HG02571 (cell line): ENCODE results near the gene CUTC.
A peak's percentile ranks its signal among the peaks of the same experiment; 100 is the strongest.
"Not testable (repeated sequence)": the region's sequence is repeated elsewhere in the genome, so short reads cannot be mapped to it uniquely, and the experiment has no call there.

Experiments
- ATAC-seq: cut with Tn5 transposase; IDR thresholded peaks from one replicate; pipeline ENCODE4 v1.9.1; 2021; ENCODE audit warnings: mild to moderate bottlenecking, moderate library complexity; ENCODE audit not compliant: unreplicated experiment

CUTC gene, protein sequence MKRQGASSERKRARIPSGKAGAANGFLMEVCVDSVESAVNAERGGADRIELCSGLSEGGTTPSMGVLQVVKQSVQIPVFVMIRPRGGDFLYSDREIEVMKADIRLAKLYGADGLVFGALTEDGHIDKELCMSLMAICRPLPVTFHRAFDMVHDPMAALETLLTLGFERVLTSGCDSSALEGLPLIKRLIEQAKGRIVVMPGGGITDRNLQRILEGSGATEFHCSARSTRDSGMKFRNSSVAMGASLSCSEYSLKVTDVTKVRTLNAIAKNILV

GRCh38 chr10:99732033-99732842 is at the start of gene CUTC, which contains the start of gene COX15:
CUTC (plus strand) TSS chr10:99732234; CDS start chr10:99732349, 115 bp downstream.
COX15 (minus strand) TSS chr10:99732127; CDS start chr10:99732049, 78 bp downstream.
- ATAC-seq = peak; percentile 91

- ATAC-seq = no peak
Measured at GRCh38 chr10:99682752-99683151, 49.3 kb upstream of the CUTC start.

DNA sequence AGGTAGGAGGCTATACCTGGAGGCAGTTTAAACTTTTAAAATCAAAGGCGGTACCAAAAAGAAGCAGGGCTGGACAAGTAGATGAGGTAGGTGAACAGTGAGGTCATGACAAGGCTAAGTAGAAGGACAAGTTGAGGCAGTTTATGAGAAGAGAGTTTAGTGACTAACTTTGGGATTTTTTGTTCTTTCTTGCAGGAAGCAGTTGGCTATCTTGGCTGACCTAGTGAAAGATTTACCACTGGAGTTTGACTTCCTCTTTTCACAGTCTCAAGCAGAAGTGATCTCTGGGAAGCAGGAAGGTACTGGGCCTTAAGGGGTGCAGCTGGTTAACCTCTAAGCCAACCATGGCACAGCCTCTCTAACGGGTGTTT is 46.5 kb upstream of the CUTC start:
- no peak for ATAC-seq

DNA sequence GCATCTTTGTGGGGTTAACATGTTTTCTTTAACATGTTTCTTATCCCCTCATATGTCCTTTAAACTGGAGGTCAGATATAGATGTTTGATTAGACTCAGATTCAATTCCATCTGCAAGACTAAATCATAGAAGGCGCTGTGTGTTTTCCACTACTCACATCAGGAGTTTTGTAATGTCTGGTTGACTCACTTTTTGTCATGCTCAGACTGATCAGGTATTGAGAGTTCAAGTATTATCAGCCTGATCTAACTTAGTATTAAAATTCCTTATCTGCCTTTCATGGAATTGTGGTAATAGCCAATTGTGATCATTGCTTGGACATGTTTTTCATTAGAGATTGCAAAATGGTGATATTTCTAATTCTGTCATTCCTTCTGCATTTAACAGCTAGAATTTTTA is 42.6 kb upstream of the CUTC start:
- no peak for ATAC-seq

- ATAC-seq = no peak
Measured at GRCh38 chr10:99693933-99694583, 38.0 kb upstream of the CUTC start.

DNA sequence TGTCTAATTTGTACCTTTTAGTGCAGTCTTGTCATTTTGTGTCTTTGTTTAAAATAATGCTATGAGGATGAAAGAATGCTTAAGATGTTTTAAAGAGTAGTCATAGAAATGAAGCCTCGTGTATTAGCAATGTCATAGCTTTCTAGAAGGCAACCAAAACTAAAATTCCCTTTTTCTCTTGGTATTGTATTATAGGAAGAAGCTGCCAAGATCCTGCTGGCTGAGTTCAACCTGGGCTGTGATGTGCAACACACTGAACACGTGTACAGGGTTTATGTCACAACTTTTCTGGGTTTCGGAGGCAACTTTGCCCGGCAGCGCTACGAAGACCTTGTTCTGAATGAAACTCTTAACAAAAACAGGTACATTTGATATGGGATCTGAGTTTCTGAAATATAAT is 36.3 kb upstream of the CUTC start:
- ATAC-seq = no peak

GRCh38 chr10:99698504-99699080 is 33.4 kb upstream of the CUTC start:
- no peak for ATAC-seq

- no peak for ATAC-seq
Measured at GRCh38 chr10:99700649-99701048, 31.4 kb upstream of the CUTC start.

- no peak for ATAC-seq
Measured at GRCh38 chr10:99708428-99709012, 23.5 kb upstream of the CUTC start.

GRCh38 chr10:99709480-99710229 is 22.4 kb upstream of the CUTC start:
- peak; percentile 66 for ATAC-seq

GRCh38 chr10:99711129-99711719 is 20.8 kb upstream of the CUTC start:
- ATAC-seq = no peak

DNA sequence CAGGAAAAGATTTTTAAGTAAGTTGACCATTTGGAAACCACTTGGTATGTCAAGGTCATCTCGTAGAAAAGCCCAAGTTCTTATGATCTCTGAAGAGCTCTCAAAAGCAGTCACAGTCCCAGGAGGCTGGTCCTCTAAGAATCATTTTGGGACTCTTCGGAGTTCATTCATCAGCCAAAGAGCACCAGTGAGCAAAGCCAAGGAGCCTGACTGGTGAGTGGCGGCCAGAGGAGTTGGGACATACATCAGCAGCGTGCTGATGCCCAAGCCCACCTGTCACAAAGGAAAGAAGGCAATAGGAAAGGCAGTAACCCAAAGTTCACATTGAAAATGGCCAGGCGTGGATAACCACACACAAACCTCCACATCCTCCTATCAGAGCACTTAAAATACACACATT is 17.6 kb upstream of the CUTC start:
- no peak for ATAC-seq

- ATAC-seq = no peak
Measured at GRCh38 chr10:99720387-99720786, 11.6 kb upstream of the CUTC start.

DNA sequence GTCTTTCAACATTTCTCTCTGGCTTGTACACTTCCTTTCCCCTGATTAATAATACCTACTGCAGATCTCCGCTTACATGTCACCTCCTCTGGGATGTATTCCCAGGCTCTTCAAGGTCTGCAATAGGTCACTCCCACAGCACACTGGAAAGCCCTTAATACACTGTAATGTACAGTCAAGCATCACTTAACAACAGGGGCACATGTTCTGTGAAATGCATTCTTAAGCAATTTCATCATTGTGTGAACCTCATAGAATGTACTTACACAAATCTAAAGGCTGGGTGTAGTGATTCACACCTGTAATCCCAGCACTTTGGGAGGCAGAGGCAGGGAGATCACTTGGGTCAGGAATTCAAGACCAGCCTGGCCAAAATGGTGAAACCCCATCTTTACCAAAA is 2.0 kb upstream of the CUTC start:
- ATAC-seq = no peak

DNA sequence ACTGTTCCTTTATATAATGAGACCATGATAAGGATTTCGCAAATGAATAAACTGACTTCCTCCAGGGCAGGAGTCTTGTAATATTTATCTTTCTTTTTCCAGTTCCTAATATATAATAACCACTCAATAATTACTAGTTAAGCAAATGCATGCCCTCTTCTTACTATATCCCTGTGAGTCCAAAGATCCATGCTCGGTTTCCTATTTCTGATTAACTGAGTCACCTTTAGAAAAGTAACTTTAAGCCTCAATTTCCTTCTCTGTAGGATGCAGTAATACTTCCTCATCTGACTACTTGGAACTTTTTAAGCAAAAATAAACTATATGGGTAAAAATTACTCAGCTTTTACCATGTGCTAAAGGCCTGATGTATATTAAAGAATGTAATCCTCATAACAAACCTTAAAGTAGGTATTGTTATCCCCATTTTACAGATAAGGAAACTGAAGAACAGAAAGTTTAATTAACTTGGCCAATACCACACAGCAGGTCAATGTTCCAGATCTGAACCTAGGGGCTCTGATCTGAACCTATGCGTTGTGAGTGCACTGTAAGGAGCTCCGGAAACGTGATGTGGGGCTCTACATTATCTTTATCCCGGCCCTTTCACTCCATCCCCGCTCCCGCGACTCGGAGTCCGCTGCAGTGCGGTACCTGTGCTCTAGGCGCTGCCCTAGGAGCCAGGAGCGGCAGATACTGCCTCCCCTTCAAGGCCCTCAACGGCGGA is 565 bp upstream of the CUTC start:
- ATAC-seq = peak; percentile 23

GRCh38 chr10:99733366-99733765 is 1.3 kb downstream of the CUTC start:
- no peak for ATAC-seq

GRCh38 chr10:99734111-99734510 is 2.1 kb downstream of the CUTC start:
- ATAC-seq = not testable (repeated sequence)

GRCh38 chr10:99740260-99740659 is 8.2 kb downstream of the CUTC start:
- ATAC-seq = no peak

DNA sequence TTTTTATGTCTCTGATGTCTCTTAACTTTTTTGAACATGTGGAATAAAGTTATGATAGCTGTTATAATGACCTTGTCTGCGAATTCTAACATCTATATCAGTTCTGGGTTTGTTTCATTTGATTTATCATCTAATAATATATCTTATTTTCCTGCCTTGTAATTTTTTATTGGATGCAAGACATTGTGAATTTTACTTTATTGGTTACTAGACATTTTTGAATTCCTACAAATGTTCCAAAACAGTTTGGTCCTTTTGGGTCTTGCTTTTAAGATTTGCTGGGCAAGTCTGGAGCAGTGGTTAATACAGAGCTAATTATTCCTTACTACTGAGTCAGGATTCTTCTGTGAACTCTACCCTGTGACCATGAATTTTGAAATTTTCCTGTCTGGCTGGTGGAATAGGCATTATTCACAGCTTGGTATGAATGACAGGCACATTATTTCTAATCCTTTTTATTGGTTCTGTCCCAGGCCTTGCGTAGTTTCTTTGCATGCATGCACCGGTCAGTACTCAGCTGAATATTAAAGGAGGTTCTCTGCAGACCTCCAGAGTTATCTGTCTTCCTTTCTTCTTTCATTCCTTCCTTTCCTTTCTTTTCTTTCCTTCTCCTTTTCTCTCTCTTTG is 9.0 kb downstream of the CUTC start:
- ATAC-seq = no peak
